Head of caudate nucleus (tissue), 42 donors: ENCODE results near the gene PPP3R2.
"Not testable (repeated sequence)": the region's sequence is repeated elsewhere in the genome, so short reads cannot be mapped to it uniquely, and the experiment has no call there.

Experiments
- DNase-seq, 42 donors: peaks; one replicate each; pipeline versions ENCODE4 v3.0.0 to v3.0.0-alpha.2; 2020 to 2021; ENCODE audit warnings: mixed read lengths in 7 of 42
- intact Hi-C: fragments of 100-400 bp; cut with DNase I; formaldehyde crosslinking; loops from one replicate; pipeline ENCODE4 v1.15.0; 2022

The PPP3R2 gene

DNA sequence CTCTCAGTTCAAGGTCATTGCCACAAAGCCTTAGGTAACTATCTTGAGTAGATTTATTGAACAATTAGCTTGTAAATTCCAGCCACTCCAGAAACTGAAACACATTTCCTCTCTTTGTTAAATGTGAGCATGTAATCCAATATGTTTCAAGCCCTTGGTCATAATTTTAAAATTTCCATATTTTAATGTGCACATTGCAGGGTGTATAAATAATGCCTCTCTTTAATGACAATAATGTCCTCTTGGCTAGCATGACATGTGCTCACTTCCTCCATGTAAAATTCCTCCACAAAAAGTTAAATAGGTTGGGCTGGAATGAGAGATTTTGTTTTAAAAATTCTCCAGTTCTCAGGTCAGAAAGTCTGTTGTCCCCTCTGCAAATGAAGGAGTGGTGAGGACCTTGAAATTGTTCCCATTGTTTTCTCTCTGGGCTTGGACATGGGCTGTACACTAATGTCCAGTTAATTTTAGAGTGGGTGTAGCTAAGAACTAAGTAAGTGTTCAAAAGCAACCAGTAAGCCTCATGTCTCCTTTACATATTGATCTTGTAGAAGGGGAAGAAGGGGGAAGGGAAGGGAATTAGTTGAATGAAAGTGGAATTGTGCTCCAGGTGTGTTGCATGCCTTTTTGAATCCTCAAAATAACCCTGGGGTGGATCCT is 2.9 kb downstream of the PPP3R2 start:
- intact Hi-C loops = no loop called here
- no peak for DNase-seq

- DNase-seq = no peak
- intact Hi-C loops = no loop called here
Measured at GRCh38 chr9:101590901-101591300, 3.9 kb downstream of the PPP3R2 start.

- DNase-seq, intact Hi-C loops: not testable (repeated sequence)
Measured at GRCh38 chr9:101590074-101590473, 4.7 kb downstream of the PPP3R2 start.

GRCh38 chr9:101587332-101588043 is 7.3 kb downstream of the PPP3R2 start:
- no peak for DNase-seq
- intact Hi-C loops = no loop called here

DNA sequence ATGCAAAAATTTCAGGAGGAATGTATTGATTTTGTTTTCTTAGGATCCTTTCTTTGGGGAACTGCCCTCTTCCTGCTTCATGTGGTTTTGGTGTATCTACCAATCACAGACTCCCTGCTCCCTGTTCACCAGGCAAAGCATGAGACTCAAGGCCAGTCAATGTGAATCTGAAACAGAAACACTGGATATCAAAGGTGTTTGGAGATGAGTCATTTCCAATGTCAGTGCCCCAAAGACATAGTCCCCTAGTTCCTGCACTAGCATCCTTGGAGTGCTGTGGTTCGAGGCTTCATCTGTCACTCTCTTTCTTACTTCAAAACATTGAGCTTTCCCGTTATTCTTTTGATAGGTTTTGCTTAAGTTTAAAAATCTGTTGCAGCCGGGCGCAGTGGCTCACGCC is 8.1 kb downstream of the PPP3R2 start:
- intact Hi-C loops = no loop called here
- DNase-seq = no peak

GRCh38 chr9:101585740-101586139 is 9.0 kb downstream of the PPP3R2 start:
- intact Hi-C loops = no loop called here
- DNase-seq = peak in 1 of 42 donors; percentile 4

DNA sequence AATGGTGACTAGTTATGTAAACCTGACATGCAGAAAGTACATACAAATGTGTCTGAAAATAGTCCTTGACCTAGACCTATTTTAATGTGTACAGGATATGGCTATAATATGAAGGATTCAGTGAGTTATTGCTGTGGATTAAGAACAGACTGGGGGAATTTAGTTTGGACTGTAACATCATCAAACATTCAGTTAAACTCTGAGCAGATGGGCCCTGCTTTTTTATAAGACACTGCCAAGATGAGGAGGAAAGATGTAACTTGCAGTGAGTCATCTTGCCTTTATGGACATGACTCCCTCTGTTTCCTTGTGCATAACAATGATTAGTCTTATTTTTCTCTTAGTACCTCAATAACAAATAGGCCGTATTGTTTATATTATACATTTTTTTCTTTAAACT is 12.2 kb downstream of the PPP3R2 start:
- no peak for DNase-seq
- intact Hi-C loops = no loop called here

DNA sequence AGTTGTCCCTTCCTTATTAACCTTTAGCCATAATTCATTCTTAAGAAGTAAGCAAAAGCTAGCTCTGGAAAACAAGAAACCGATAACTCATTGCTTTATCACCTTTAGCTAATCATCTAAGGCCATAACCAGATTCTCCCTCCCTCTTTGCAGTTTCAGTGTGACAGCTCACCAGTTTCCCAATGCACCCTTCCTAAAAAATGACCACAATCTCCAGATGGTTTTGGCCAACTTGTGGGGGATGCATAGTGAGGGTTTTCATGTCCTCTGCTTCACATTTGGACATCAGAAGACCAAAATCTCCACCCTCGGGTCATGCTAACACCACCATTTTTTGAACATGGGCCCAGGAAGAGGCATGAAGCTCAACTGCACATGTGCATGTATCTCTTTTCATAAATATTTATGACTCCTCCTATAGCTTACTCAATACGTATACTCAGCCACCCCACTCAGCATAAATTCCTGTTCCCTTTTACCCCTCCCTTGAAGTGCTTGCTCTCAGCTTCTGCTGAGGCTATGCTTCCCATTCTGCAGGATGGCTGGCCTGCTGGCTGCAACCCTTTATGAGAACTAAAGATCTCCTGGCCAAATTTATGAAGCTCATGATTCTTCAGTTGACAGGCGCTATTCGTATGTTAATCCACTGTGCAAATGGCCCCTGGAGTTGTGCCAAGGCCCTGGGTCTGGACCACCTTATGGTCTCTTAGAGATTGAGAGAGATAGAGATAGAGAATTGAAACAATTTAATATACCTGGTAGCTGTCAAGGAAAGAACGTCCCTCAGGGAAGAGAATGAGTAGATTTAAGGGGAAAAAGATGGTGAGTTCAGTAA is 14.8 kb downstream of the PPP3R2 start:
- DNase-seq = no peak
- intact Hi-C loops = no loop called here

- DNase-seq = no peak
- intact Hi-C loops = no loop called here
Measured at GRCh38 chr9:101578378-101578777, 16.4 kb downstream of the PPP3R2 start.

DNA sequence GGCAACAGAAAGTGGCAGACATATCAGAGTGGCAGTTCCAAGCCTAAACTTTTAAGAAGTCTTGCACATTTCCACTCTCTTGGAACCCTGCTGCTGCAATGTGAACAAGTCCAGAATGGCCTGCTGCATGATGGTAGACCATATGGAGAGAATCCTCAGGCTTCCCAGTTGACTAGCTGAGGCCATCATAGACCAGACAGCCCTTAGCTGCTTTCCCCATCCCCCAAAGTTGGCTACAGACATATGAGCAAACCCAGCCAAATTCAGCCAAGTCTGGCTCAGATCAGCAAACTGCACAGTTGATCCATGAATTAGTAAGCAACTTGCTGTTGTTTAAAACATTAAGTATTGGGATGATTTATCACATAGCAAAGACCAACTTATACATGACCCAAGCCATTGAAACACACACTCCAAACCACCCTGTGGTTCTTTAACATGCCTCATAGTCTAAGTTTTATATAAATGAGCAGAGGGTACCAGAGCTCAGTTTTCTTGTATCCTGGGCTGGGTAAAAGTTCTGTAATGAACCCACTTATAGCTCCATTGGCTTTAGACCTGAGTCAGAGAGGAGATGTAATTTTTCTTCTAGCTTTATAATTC is 19.9 kb downstream of the PPP3R2 start:
- intact Hi-C loops = no loop called here

GRCh38 chr9:101572316-101572715 is 22.5 kb downstream of the PPP3R2 start:
- DNase-seq = no peak
- intact Hi-C loops = no loop called here

More for the DNA sequence above, 19.9 kb downstream of the PPP3R2 start:
- no peak for DNase-seq

GRCh38 chr9:101571114-101571513 is 23.7 kb downstream of the PPP3R2 start:
- intact Hi-C loops = no loop called here
- DNase-seq = no peak

DNA sequence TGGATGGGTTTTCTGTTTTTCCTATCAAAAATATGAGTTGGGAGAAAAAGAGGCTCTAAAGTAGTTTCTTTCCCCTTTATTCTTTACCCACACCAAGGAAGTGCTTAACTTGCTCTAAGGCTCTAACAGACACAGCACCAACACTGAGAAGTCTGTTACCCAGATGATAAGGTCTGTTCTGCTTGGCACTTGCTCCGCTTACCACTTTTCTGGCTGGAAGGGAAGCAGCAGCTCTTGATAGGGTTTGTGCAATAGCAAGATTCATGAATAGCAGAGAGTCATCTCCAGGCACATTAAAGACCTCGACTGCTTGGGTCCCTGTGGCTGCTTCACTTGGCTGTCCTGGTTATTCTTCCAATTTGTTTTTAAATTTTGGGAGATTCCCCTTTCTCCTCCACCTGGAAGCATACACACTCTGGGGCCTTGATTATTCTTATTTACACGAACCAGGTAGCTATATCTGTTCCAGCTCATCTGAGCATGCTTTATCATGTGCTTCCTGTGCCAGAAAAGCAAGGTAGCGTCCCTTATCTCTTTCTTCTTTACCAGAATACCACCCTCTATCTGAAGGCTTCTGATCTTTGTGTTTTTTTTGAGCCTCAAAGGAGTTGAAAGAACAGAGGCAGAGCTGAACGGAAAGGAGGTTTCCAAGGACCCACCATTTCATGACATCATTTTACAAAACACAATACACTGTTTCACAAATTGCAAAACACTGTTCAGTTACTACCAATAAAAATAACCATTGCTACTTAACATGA is 24.8 kb downstream of the PPP3R2 start:
- no peak for DNase-seq
- intact Hi-C loops = no loop called here

GRCh38 chr9:101567725-101568350 is 26.9 kb downstream of the PPP3R2 start:
- DNase-seq = no peak
- intact Hi-C loops = no loop called here

DNA sequence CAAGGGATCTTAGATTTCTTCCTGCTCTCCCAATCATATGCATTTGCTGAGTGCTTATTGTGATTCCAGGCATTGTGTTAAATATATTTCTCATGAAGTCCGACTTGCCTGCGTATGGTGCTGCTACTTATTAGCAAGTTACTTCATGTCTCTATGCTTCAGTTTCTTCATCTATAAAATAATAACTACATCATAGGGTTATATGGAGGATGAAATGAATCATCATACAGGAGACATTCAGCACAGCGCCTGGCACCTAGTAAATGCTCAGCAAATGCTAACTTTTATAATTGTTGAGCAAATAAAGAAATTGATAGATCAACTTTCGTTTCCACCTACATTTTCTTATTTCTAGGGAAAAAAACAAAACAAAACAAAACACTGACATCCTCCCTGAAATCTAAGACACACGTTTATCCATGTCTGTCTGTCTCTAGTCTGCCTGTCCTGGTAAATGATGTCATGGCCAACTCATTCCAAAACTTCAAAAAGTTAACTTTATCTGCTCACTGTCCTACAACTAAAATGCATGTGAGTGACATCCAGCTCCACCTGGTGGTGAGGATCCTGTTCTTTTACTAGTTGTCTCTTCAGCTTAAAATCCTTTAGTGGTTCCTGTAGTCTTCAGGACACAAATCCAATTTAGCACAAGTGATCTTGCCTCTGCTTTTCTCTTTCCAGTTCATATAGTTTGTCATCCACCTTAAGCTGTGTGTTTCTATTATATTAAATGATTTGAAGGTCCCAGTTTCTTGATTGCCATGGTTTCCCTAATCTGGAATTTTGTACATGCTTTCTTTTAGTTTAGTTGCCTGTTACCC is 27.7 kb downstream of the PPP3R2 start:
- DNase-seq = peak in 21 of 42 donors; percentile 8 to 62 (median 30)

GRCh38 chr9:101564252-101564651 is 30.5 kb downstream of the PPP3R2 start:
- intact Hi-C loops = no loop called here
- no peak for DNase-seq

More for the DNA sequence above, 27.7 kb downstream of the PPP3R2 start:
- intact Hi-C loops = no loop called here

DNA sequence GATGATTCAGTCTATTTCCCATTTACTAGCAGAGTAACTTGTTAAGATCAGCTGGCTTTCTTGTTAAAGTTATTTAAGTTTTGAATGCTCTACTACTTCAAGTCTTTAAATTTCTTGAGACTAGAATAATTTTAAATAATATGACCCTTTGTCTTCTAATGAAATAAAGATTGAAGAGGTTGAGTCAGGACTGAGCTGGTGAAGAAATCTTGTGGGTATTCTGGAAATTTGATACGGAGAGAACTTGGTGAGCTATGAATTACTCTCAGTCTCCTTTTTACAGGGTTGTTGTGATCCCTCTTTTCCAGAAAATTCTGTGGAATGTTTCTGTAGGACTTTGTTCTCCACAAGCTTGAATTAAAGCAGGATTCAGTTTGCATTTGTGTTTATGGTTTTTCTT is 31.8 kb downstream of the PPP3R2 start:
- no peak for DNase-seq
- intact Hi-C loops = no loop called here

DNA sequence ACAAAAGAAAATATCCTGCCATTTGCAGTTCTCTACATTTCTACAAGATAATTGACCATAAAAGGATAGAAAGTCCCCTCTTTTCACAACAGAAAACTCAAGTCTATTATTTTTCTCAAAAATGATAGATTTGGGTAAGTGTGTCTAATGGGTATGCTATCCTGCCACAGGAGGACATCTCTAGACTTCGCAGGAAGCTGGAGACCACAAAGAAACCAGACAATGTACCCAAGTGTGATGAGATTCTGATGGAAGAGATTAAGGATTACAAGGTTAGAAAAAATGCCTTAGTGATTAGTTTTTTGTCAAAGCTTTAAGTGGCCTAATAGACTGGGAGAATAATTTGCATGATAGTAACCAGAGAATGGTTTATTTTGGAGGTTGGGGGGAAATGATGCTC is 33.0 kb downstream of the PPP3R2 start:
- intact Hi-C loops = no loop called here
- no peak for DNase-seq
